H1 (cell line): ENCODE data around the gene SLC17A3.

Experiments
- ASH2L ChIP-seq: fragments of 200-600, 300-600 bp; sonication (generic); IDR thresholded peaks from one replicate; pipeline ENCODE4 v1.7.1; 2017; ENCODE audit warnings: low read length
- BCL11A ChIP-seq, 2 experiments: IDR thresholded peaks; one replicate each; pipeline ENCODE4 v1.6.1; 2011; ENCODE audit warnings: low read depth in 2 of 2, low read length in 2 of 2, mild to moderate bottlenecking in 2 of 2
- CHD1 ChIP-seq: IDR thresholded peaks from 2 replicates; pipeline ENCODE4 v1.6.1; 2012; ENCODE audit warnings: low read depth, low read length, improper control_type of control experiment
- GABPA ChIP-seq: IDR thresholded peaks from 2 replicates; pipeline ENCODE4 v1.6.1; 2011; ENCODE audit warnings: mild to moderate bottlenecking, low read length, moderate library complexity, borderline replicate concordance; ENCODE audit not compliant: insufficient read depth
- KDM5A ChIP-seq: fragments of 200-600 bp; IDR thresholded peaks from 2 replicates; pipeline ENCODE4 v1.7.1; 2012; ENCODE audit warnings: mild to moderate bottlenecking, low read length, inconsistent platforms, mixed read lengths
- RAD21 ChIP-seq, 2 experiments: IDR thresholded peaks in 1 of 2; conservative IDR thresholded peaks in 1 of 2; 2 replicates each; pipeline ENCODE4 v1.6.1; 2011; ENCODE audit warnings: low read depth in 2 of 2, low read length in 2 of 2, improper control_type of control experiment in 1 of 2, inconsistent platforms in 1 of 2, mild to moderate bottlenecking in 1 of 2, moderate library complexity in 1 of 2
- RBBP5 ChIP-seq: IDR thresholded peaks from 2 replicates; pipeline ENCODE4 v1.7.1; 2012; ENCODE audit warnings: low read depth, mild to moderate bottlenecking, inconsistent platforms, low read length, moderate library complexity, borderline replicate concordance
- TCF12 ChIP-seq: IDR thresholded peaks from 2 replicates; pipeline ENCODE4 v1.6.1; 2011; ENCODE audit warnings: low read depth, mild to moderate bottlenecking, low read length
- TF ChIP-seq, protein P1 (sequence below), 3 experiments: IDR thresholded peaks; 1 replicate in 2 of 3; 2 replicates in 1 of 3; pipeline versions ENCODE4 v1.5.1 to v1.6.1; 2011; ENCODE audit warnings: low read length in 3 of 3, mild to moderate bottlenecking in 3 of 3, inconsistent platforms in 2 of 3, low read depth in 1 of 3, moderate library complexity in 1 of 3; ENCODE audit not compliant: insufficient read depth in 1 of 3; ENCODE audit errors: control extremely low read depth in 1 of 3
- TF ChIP-seq, protein P2 (sequence below): IDR thresholded peaks from 2 replicates; pipeline ENCODE4 v1.6.1; 2011; ENCODE audit warnings: low read depth, mild to moderate bottlenecking, low read length; ENCODE audit not compliant: insufficient read depth

DNA sequence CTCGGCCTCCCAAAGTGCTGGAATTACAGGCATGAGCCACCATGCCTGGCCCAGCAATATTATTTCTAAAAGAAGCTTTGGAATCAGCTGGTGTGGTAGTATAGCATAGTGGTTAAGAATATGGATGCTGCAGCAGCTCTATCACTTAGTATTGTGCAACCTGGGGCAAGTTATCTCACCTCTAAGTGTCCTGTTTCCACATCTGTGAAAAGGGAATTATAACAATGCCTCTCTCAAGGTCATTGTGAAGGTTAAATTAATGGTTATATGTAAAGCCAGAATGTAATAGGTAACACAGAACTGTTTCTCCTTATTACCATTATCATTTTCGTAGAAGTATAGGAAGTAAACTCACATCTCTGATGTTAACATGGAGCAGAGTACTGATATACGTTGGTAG, 42.3 kb upstream of the SLC17A3 start:
- TF ChIP-seq, protein P1, sequence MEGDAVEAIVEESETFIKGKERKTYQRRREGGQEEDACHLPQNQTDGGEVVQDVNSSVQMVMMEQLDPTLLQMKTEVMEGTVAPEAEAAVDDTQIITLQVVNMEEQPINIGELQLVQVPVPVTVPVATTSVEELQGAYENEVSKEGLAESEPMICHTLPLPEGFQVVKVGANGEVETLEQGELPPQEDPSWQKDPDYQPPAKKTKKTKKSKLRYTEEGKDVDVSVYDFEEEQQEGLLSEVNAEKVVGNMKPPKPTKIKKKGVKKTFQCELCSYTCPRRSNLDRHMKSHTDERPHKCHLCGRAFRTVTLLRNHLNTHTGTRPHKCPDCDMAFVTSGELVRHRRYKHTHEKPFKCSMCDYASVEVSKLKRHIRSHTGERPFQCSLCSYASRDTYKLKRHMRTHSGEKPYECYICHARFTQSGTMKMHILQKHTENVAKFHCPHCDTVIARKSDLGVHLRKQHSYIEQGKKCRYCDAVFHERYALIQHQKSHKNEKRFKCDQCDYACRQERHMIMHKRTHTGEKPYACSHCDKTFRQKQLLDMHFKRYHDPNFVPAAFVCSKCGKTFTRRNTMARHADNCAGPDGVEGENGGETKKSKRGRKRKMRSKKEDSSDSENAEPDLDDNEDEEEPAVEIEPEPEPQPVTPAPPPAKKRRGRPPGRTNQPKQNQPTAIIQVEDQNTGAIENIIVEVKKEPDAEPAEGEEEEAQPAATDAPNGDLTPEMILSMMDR (IDR thresholded peaks at IDR 0.05; ENCODE audit: control extremely low read depth in 1 of 3, insufficient read depth in 1 of 3, low read depth in 1 of 3, low read length in 3 of 3) = no peak
- TF ChIP-seq GABPA = no peak
- TF ChIP-seq, protein P2, sequence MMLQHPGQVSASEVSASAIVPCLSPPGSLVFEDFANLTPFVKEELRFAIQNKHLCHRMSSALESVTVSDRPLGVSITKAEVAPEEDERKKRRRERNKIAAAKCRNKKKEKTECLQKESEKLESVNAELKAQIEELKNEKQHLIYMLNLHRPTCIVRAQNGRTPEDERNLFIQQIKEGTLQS = no peak
- no peak for TF ChIP-seq ASH2L
- no peak for TF ChIP-seq RBBP5
- no peak for TF ChIP-seq CHD1
- TF ChIP-seq BCL11A (IDR thresholded peaks at IDR 0.05; ENCODE audit: low read depth in 2 of 2, low read length in 2 of 2) = no peak
- no peak for TF ChIP-seq TCF12
- TF ChIP-seq KDM5A = no peak
- no peak for TF ChIP-seq RAD21 (IDR thresholded peaks at IDR 0.05 in 1 of 2, conservative IDR thresholded peaks at IDR 0.05 in 1 of 2; ENCODE audit: low read depth in 2 of 2, low read length in 2 of 2)
